Measurements from ENCODE around the gene SUPT7L. TPM values are rescaled to one million over a fixed set of nuclear protein-coding genes. Genes with fewer than 3 reads are reported as not detected.
A peak's percentile ranks its signal among the peaks of the same experiment; 100 is the strongest.
"Not testable (repeated sequence)": the region's sequence is repeated elsewhere in the genome, so short reads cannot be mapped to it uniquely, and the experiment has no call there.

SUPT7L gene
- total RNA-seq, 1 donor from 2014 or later = 47.6 TPM

- DNase-seq (ENCODE audit: low spot score, unreplicated experiment) = no peak
- Mint-ChIP-seq H3K36me3 (ENCODE audit: insufficient read depth) (peaks cover 17% of the 10 kb centered on the region), H3K27me3 (no peaks in the 10 kb centered on the region), H3K4me3 (ENCODE audit: low read depth) (no peak overlapping the region), H3K4me1 (ENCODE audit: low read depth) (no peaks in the 10 kb centered on the region), H3K9me3 (ENCODE audit: low read depth) (no peaks in the 10 kb centered on the region), H3K27ac (no peak overlapping the region)
- TF ChIP-seq CTCF (IDR thresholded peaks at IDR 0.05; ENCODE audit: unreplicated experiment) = no peak
These were observed 22.2 kb upstream of the SUPT7L start for GRCh38 chr2:27685577-27685976.

- H3K9me3 Mint-ChIP-seq (ENCODE audit: low read depth); DNase-seq (ENCODE audit: low spot score, unreplicated experiment); H3K27me3 Mint-ChIP-seq; H3K4me3 Mint-ChIP-seq (ENCODE audit: low read depth); H3K4me1 Mint-ChIP-seq (ENCODE audit: low read depth); H3K27ac Mint-ChIP-seq: not testable (repeated sequence)
- peaks cover 17% of the 10 kb centered on the region for H3K36me3 Mint-ChIP-seq (ENCODE audit: insufficient read depth)
These were observed 21.6 kb upstream of the SUPT7L start for GRCh38 chr2:27685006-27685405.

- H3K27ac Mint-ChIP-seq = peak overlapping the region; percentile 84
- H3K27me3 Mint-ChIP-seq = no peaks in the 10 kb centered on the region
- peaks cover 20% of the 10 kb centered on the region for H3K36me3 Mint-ChIP-seq (ENCODE audit: insufficient read depth)
These were observed 20.1 kb upstream of the SUPT7L start for GRCh38 chr2:27683390-27684071.

GRCh38 chr2:27682334-27682771 lies 18.9 kb upstream of the SUPT7L start:
- not testable (repeated sequence) for DNase-seq (ENCODE audit: low spot score, unreplicated experiment); H3K27me3 Mint-ChIP-seq; H3K4me3 Mint-ChIP-seq (ENCODE audit: low read depth); H3K4me1 Mint-ChIP-seq (ENCODE audit: low read depth); H3K9me3 Mint-ChIP-seq (ENCODE audit: low read depth)
- Mint-ChIP-seq H3K27ac (peak overlapping the region; percentile 90), H3K36me3 (ENCODE audit: insufficient read depth) (peaks cover 21% of the 10 kb centered on the region)

More at GRCh38 chr2:27683390-27684071, 20.1 kb upstream of the SUPT7L start:
- Mint-ChIP-seq H3K4me1 (ENCODE audit: low read depth) (no peaks in the 10 kb centered on the region), H3K9me3 (ENCODE audit: low read depth) (no peaks in the 10 kb centered on the region), H3K4me3 (ENCODE audit: low read depth) (no peak overlapping the region)
- peak; percentile 75 for DNase-seq (ENCODE audit: low spot score, unreplicated experiment)
- peak; percentile 99 for TF ChIP-seq CTCF (IDR thresholded peaks at IDR 0.05; ENCODE audit: unreplicated experiment)

GRCh38 chr2:27681841-27682240 lies 18.4 kb upstream of the SUPT7L start:
- peaks cover 21% of the 10 kb centered on the region for H3K36me3 Mint-ChIP-seq (ENCODE audit: insufficient read depth)
- H3K27ac Mint-ChIP-seq = peak overlapping the region; percentile 90
- no peak for TF ChIP-seq CTCF (IDR thresholded peaks at IDR 0.05; ENCODE audit: unreplicated experiment)
- no peak for DNase-seq (ENCODE audit: low spot score, unreplicated experiment)
- no peaks in the 10 kb centered on the region for H3K27me3 Mint-ChIP-seq
- H3K9me3 Mint-ChIP-seq (ENCODE audit: low read depth) = no peaks in the 10 kb centered on the region
- H3K4me1 Mint-ChIP-seq (ENCODE audit: low read depth) = no peaks in the 10 kb centered on the region
- H3K4me3 Mint-ChIP-seq (ENCODE audit: low read depth) = no peak overlapping the region

GRCh38 chr2:27680571-27680970 lies 17.2 kb upstream of the SUPT7L start:
- H3K4me1 Mint-ChIP-seq (ENCODE audit: low read depth) = no peaks in the 10 kb centered on the region
- peaks cover 22% of the 10 kb centered on the region for H3K36me3 Mint-ChIP-seq (ENCODE audit: insufficient read depth)
- no peak for TF ChIP-seq CTCF (IDR thresholded peaks at IDR 0.05; ENCODE audit: unreplicated experiment)
- H3K27me3 Mint-ChIP-seq = no peaks in the 10 kb centered on the region
- H3K4me3 Mint-ChIP-seq (ENCODE audit: low read depth) = no peak overlapping the region
- H3K27ac Mint-ChIP-seq = no peak overlapping the region
- DNase-seq (ENCODE audit: low spot score, unreplicated experiment) = no peak
- no peaks in the 10 kb centered on the region for H3K9me3 Mint-ChIP-seq (ENCODE audit: low read depth)

Data from progenitor cell of endocrine pancreas (in vitro differentiated cells).